ENCODE results near the gene PSD2. TPM values are rescaled to one million over a fixed set of nuclear protein-coding genes. Genes with fewer than 3 reads are reported as not detected.

Gene PSD2
- total RNA-seq, 1 experiment from 2014 or later = 0.22 TPM

DNA sequence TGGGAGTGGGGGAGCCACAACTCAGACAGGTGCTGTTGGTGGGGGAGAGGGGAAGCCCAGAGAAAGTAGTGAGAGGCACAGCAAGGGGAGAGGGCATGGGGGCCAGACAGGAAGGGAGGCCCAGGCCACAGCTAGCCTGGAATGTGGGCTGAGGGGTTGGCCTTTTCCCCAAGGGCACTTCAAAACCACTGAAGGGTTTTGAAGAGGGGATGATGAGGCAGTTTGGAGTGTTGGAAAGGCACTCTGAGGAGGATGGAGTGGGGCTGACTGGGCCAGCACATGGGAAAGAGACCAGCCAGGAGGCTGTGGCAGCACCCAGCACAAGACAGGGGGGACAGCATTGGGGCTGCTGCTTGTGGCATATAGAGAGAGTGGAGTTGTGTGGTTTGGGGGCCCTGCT is 3.8 kb downstream of the PSD2 start:
- Histone ChIP-seq H3K9me3 (ENCODE audit: control insufficient read depth, low read depth, low read length) (no peaks in the 10 kb centered on the region), H3K27ac (ENCODE audit: insufficient read length, low read depth, low read length) (no peak overlapping the region), H4K20me1 (ENCODE audit: control insufficient read depth, insufficient read depth, insufficient read length) (no peaks in the 10 kb centered on the region), H2BK20ac (ENCODE audit: low read depth, low read length, poor library complexity, severe bottlenecking) (no peak overlapping the region), H3K79me2 (ENCODE audit: insufficient read depth, low read length) (no peaks in the 10 kb centered on the region), H3K56ac (ENCODE audit: insufficient read length, low read depth, low read length) (no peak overlapping the region), H4K91ac (ENCODE audit: insufficient read length, low read depth, low read length) (no peak overlapping the region), H3K18ac (ENCODE audit: insufficient read length, low read depth, low read length) (no peak overlapping the region), H3K79me1 (ENCODE audit: insufficient read depth, low read depth, low read length, poor library complexity, severe bottlenecking) (no peaks in the 10 kb centered on the region), H3K4me2 (ENCODE audit: insufficient read depth, insufficient read length, low read length) (no peak overlapping the region), H2BK12ac (ENCODE audit: insufficient read length, low read depth, low read length) (no peak overlapping the region), H4K8ac (replicated peaks; ENCODE audit: insufficient read length, low read depth, low read length) (no peak overlapping the region), H2BK120ac (ENCODE audit: low read depth, low read length, poor library complexity, severe bottlenecking) (no peak overlapping the region), H3K4ac (ENCODE audit: low read depth, low read length) (no peak overlapping the region), H2AK5ac (ENCODE audit: insufficient read length, low read length) (no peak overlapping the region), H3K9ac (ENCODE audit: extremely low read depth, insufficient read length, low read length) (no peak overlapping the region), H3K4me1 (ENCODE audit: insufficient read depth, low read length) (no peaks in the 10 kb centered on the region), H2AFZ (ENCODE audit: low read length) (no peak overlapping the region), H3T11ph (ENCODE audit: low read length) (no peak overlapping the region), H3K23me2 (ENCODE audit: insufficient read length, low read depth, low read length, poor library complexity, severe bottlenecking) (peaks cover 5% of the 10 kb centered on the region), H2BK5ac (ENCODE audit: insufficient read length, low read length) (no peak overlapping the region), H2BK15ac (ENCODE audit: low read depth, low read length) (no peak overlapping the region), H3K23ac (ENCODE audit: insufficient read length, low read depth, low read length) (no peak overlapping the region), H4K5ac (ENCODE audit: insufficient read length, low read depth, low read length) (no peak overlapping the region), H3K27me3 (ENCODE audit: insufficient read depth, low read length) (peaks cover 29% of the 10 kb centered on the region; the same call in 1 of the 2 replicates), H3K14ac (ENCODE audit: insufficient read depth, low read length) (no peak overlapping the region)
- no peak overlapping the region for H3K27ac Mint-ChIP-seq
- peaks cover 4 to 6% of the 10 kb centered on the region in 2 experiments; a peak in 3 of 4 replicates for H3K4me1 Mint-ChIP-seq
- no peak for DNase-seq
- TF ChIP-seq CTCF (conservative IDR thresholded peaks at IDR 0.05) = no peak
- peaks cover 93% of the 10 kb centered on the region for H3K27me3 Mint-ChIP-seq (ENCODE audit: low read depth)
- no peak overlapping the region for H3K4me3 Mint-ChIP-seq
- no peaks in the 10 kb centered on the region for H3K36me3 Mint-ChIP-seq (ENCODE audit: insufficient read depth in 1 of 3, low read depth in 3 of 3)
- no peaks in the 10 kb centered on the region; a peak in 2 of 5 replicates for H3K9me3 Mint-ChIP-seq

Measured in H9 (cell line).